HG03354 (cell line): ENCODE data around the gene TRIM56.
"Not testable (repeated sequence)": the region's sequence is repeated elsewhere in the genome, so short reads cannot be mapped to it uniquely, and the experiment has no call there.

Source experiments
- ATAC-seq: cut with Tn5 transposase; IDR thresholded peaks from one replicate; pipeline ENCODE4 v1.9.1; 2021; ENCODE audit warnings: mild to moderate bottlenecking; ENCODE audit not compliant: unreplicated experiment, poor library complexity, severe bottlenecking

The TRIM56 gene

GRCh38 chr7:101109368-101109767 is 24.1 kb downstream of the TRIM56 start:
- no peak for ATAC-seq

- no peak for ATAC-seq
Observed at GRCh38 chr7:101111261-101111660, 26.0 kb downstream of the TRIM56 start.

GRCh38 chr7:101112233-101112632 is 27.0 kb downstream of the TRIM56 start:
- ATAC-seq = no peak

GRCh38 chr7:101113140-101113539 is 27.9 kb downstream of the TRIM56 start:
- ATAC-seq = not testable (repeated sequence)

- no peak for ATAC-seq
Observed at GRCh38 chr7:101113836-101114235, 28.6 kb downstream of the TRIM56 start.

GRCh38 chr7:101114492-101114891 is 29.2 kb downstream of the TRIM56 start:
- ATAC-seq = no peak

GRCh38 chr7:101115215-101115614 is 29.9 kb downstream of the TRIM56 start:
- no peak for ATAC-seq

- ATAC-seq = no peak
Observed at GRCh38 chr7:101116898-101117297, 31.6 kb downstream of the TRIM56 start.

GRCh38 chr7:101118856-101119255 is 33.6 kb downstream of the TRIM56 start:
- ATAC-seq = no peak

GRCh38 chr7:101119876-101120275 is 34.6 kb downstream of the TRIM56 start:
- ATAC-seq = no peak

- no peak for ATAC-seq
Observed at GRCh38 chr7:101120315-101120714, 35.0 kb downstream of the TRIM56 start.

GRCh38 chr7:101121631-101121990 is 36.3 kb downstream of the TRIM56 start:
- ATAC-seq = not testable (repeated sequence)

GRCh38 chr7:101121991-101122932 is 37.0 kb downstream of the TRIM56 start:
- no peak for ATAC-seq

- no peak for ATAC-seq
Observed at GRCh38 chr7:101122933-101123702, 37.8 kb downstream of the TRIM56 start.

- ATAC-seq = no peak
Observed at GRCh38 chr7:101123703-101124068, 38.4 kb downstream of the TRIM56 start.

GRCh38 chr7:101124376-101125056 is 39.2 kb downstream of the TRIM56 start:
- no peak for ATAC-seq

- ATAC-seq = peak; percentile 70
Observed at GRCh38 chr7:101125989-101126650, 40.8 kb downstream of the TRIM56 start.

GRCh38 chr7:101126651-101127459 is 41.6 kb downstream of the TRIM56 start, which contains the start of gene SERPINE1:
SERPINE1 (plus strand) TSS chr7:101127104; CDS start chr7:101128394, 1,290 bp downstream.
- peak; percentile 61 for ATAC-seq

GRCh38 chr7:101127460-101128039 is 42.3 kb downstream of the TRIM56 start:
- no peak for ATAC-seq
